Measurements from ENCODE around the gene GCGR. TPM values are rescaled to one million over a fixed set of nuclear protein-coding genes. Genes with fewer than 3 reads are reported as not detected.

Gene GCGR
- total RNA-seq, 1 donor from 2014 or later, result not detected

DNA sequence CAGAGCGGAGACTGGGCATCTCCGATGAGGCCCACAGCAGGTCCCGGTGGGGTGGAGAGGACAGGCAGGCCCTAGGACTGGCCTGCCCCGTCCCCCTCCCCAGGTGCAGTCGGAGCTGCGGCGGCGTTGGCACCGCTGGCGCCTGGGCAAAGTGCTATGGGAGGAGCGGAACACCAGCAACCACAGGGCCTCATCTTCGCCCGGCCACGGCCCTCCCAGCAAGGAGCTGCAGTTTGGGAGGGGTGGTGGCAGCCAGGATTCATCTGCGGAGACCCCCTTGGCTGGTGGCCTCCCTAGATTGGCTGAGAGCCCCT lies 9.4 kb downstream of the GCGR start:
- Mint-ChIP-seq H3K36me3 (ENCODE audit: unreplicated experiment) (no peaks in the 10 kb centered on the region), H3K4me3 (ENCODE audit: unreplicated experiment) (no peak overlapping the region), H3K27ac (ENCODE audit: unreplicated experiment) (no peak overlapping the region), H3K27me3 (ENCODE audit: unreplicated experiment) (peaks cover 6% of the 10 kb centered on the region), H3K9me3 (ENCODE audit: unreplicated experiment) (no peaks in the 10 kb centered on the region), H3K4me1 (ENCODE audit: unreplicated experiment) (no peaks in the 10 kb centered on the region)
- TF ChIP-seq, protein P1, sequence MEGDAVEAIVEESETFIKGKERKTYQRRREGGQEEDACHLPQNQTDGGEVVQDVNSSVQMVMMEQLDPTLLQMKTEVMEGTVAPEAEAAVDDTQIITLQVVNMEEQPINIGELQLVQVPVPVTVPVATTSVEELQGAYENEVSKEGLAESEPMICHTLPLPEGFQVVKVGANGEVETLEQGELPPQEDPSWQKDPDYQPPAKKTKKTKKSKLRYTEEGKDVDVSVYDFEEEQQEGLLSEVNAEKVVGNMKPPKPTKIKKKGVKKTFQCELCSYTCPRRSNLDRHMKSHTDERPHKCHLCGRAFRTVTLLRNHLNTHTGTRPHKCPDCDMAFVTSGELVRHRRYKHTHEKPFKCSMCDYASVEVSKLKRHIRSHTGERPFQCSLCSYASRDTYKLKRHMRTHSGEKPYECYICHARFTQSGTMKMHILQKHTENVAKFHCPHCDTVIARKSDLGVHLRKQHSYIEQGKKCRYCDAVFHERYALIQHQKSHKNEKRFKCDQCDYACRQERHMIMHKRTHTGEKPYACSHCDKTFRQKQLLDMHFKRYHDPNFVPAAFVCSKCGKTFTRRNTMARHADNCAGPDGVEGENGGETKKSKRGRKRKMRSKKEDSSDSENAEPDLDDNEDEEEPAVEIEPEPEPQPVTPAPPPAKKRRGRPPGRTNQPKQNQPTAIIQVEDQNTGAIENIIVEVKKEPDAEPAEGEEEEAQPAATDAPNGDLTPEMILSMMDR (IDR thresholded peaks at IDR 0.05), result no peak
- DNase-seq (ENCODE audit: extremely low spot score, unreplicated experiment), result no peak

DNA sequence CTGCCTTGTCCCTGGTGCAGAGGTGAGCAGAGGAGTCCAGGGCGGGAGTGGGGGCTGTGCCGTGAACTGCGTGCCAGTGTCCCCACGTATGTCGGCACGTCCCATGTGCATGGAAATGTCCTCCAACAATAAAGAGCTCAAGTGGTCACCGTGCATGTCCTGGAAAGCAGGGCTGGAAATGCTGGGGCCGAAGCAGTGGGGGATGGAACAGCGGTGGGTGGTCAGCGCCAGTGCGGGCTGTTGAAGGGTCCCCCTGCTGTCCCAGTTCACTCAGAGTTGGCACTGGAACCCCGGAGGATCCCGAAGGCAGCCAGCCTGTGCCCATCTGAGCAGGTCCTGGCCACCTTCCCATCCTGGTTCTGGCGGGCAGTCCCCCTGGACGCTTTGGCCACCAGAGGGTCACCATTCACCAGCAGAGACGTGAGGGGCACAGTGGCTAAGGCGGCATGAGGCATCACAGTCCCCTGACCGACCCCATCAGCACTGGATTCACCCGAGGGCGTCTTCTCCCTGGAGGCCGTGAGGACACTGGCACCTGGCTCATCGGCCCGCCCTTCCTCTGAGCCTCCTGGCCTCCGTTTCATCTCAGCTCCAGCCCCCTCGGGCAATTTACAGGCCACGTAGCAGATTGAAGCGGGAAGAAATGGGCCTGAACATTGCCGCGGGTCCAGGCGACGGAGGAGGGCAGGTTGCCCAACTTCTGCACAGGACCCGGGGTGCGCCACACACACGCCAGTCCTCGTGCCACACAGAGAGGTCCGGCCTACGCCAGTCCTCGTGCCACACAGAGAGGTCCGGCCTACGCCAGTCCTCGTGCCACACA lies 10.1 kb downstream of the GCGR start:
- no peaks in the 10 kb centered on the region for H3K4me1 Mint-ChIP-seq (ENCODE audit: unreplicated experiment)
- TF ChIP-seq, protein P1 (IDR thresholded peaks at IDR 0.05), result no peak
- peaks cover 4% of the 10 kb centered on the region for H3K27me3 Mint-ChIP-seq (ENCODE audit: unreplicated experiment)
- DNase-seq (ENCODE audit: extremely low spot score, unreplicated experiment), result no peak
- no peaks in the 10 kb centered on the region for H3K36me3 Mint-ChIP-seq (ENCODE audit: unreplicated experiment)
- no peaks in the 10 kb centered on the region for H3K9me3 Mint-ChIP-seq (ENCODE audit: unreplicated experiment)
- no peak overlapping the region for H3K27ac Mint-ChIP-seq (ENCODE audit: unreplicated experiment)
- H3K4me3 Mint-ChIP-seq (ENCODE audit: unreplicated experiment), result no peak overlapping the region

DNA sequence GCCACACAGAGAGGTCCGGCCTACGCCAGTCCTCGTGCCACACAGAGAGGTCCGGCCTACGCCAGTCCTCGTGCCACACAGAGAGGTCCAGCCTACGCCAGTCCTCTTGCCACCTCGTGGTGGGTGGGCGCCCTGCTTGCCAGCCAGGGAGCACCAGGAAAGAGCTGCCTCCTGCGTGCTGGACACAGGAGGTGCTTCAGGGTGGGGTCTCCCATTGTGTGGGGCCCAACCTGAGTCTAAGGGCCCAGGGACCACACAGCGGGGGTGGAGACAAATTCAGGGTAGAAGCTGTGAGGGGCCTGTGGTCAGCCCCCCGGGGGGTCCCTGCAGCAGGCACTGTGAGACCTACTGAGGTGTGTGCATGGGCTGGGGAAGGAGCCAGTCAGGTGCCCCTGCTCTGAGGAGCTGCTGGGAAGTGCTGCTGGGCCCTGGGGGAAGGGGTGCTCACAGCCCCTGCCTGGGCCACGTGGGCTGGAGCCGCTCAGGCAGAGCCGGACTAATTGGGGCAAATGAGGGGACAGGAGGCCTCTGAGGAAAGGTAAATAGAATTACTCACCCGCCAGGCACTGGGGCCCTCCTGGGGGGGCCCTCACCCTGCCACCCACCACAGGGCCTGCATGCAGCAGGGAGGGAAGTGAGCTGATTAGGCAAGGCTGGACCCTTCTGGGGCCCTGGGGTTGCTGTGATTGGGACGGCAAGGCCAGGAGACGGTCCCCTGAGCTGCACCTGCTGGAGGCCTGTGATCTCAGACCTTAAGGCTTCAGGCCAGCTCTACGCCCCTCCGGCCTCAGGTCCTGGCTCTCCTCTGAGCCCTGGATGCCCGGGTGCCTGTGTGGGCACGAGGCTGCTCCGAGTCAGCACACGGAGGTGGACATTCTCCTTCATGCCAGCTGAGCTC lies 11.0 kb downstream of the GCGR start:
- Mint-ChIP-seq H3K27me3 (ENCODE audit: unreplicated experiment) (peaks cover 2% of the 10 kb centered on the region), H3K9me3 (ENCODE audit: unreplicated experiment) (no peaks in the 10 kb centered on the region), H3K4me1 (ENCODE audit: unreplicated experiment) (no peaks in the 10 kb centered on the region), H3K4me3 (ENCODE audit: unreplicated experiment) (no peak overlapping the region), H3K27ac (ENCODE audit: unreplicated experiment) (no peak overlapping the region), H3K36me3 (ENCODE audit: unreplicated experiment) (no peaks in the 10 kb centered on the region)
- TF ChIP-seq, protein P1 (IDR thresholded peaks at IDR 0.05), result no peak
- no peak for DNase-seq (ENCODE audit: extremely low spot score, unreplicated experiment)

DNA sequence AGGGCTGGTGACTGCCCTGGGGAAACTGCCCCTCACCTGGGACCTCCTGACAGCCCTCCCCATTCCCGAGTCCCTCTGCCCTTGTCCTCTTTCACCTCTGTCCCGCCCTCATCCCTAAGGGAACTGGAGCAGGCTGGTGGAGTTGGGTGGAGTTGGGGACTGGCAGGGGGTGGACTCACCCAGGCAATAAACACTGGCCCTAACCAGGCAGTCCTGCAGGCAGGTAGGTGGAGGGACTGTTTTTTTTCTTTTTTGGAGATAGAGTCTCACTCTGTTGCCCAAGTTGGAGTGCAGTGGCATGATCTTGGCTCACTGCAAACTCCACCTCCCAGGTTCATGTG lies 11.7 kb downstream of the GCGR start:
- Mint-ChIP-seq H3K9me3 (ENCODE audit: unreplicated experiment) (no peaks in the 10 kb centered on the region), H3K4me3 (ENCODE audit: unreplicated experiment) (no peak overlapping the region), H3K27ac (ENCODE audit: unreplicated experiment) (no peak overlapping the region), H3K27me3 (ENCODE audit: unreplicated experiment) (peaks cover 2% of the 10 kb centered on the region), H3K36me3 (ENCODE audit: unreplicated experiment) (no peaks in the 10 kb centered on the region), H3K4me1 (ENCODE audit: unreplicated experiment) (no peaks in the 10 kb centered on the region)
- TF ChIP-seq, protein P1 (IDR thresholded peaks at IDR 0.05), result no peak
- DNase-seq (ENCODE audit: extremely low spot score, unreplicated experiment), result no peak

DNA sequence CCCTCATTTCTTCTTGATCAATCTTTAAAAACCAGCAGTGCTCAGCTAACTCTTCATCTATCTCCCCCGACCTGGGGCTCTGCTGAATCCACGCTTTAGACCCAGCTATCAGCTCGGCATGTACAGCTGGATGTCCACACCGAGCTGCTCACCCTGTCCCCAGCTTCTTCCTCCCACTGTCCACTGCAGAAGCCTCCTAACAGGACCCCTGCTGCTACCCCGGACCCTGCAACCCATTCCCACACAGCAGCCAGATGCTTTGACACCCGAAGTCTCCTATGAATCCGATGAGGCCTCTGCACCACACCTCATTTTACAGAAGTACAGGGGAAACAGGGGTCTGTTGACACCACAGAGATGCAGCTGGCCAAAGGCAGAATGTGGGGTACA lies 13.8 kb downstream of the GCGR start:
- TF ChIP-seq, protein P1 (IDR thresholded peaks at IDR 0.05), result no peak
- Mint-ChIP-seq H3K27ac (ENCODE audit: unreplicated experiment) (no peak overlapping the region), H3K27me3 (ENCODE audit: unreplicated experiment) (peaks cover 2% of the 10 kb centered on the region), H3K36me3 (ENCODE audit: unreplicated experiment) (peaks cover 3% of the 10 kb centered on the region), H3K4me1 (ENCODE audit: unreplicated experiment) (no peaks in the 10 kb centered on the region), H3K9me3 (ENCODE audit: unreplicated experiment) (no peaks in the 10 kb centered on the region), H3K4me3 (ENCODE audit: unreplicated experiment) (no peak overlapping the region)
- DNase-seq (ENCODE audit: extremely low spot score, unreplicated experiment), result no peak
